GM19463 (cell line): Measurements from ENCODE around the gene AP3M1.
A peak's percentile ranks its signal among the peaks of the same experiment; 100 is the strongest.

Experiments used
- ATAC-seq: cut with Tn5 transposase; IDR thresholded peaks from one replicate; pipeline ENCODE4 v1.9.1; 2021; ENCODE audit warnings: mild to moderate bottlenecking, moderate library complexity; ENCODE audit not compliant: unreplicated experiment

Gene AP3M1

GRCh38 chr10:74117738-74118137 lies 32.9 kb downstream of the AP3M1 start:
- ATAC-seq, result peak; percentile 56

- no peak for ATAC-seq
Measured at GRCh38 chr10:74114041-74114448, 36.6 kb downstream of the AP3M1 start.

- ATAC-seq, result no peak
Measured at GRCh38 chr10:74113546-74113945, 37.1 kb downstream of the AP3M1 start.

GRCh38 chr10:74111799-74112198 lies 38.8 kb downstream of the AP3M1 start:
- no peak for ATAC-seq

- no peak for ATAC-seq
Measured at GRCh38 chr10:74110120-74110519, 40.5 kb downstream of the AP3M1 start.

- no peak for ATAC-seq
Measured at GRCh38 chr10:74109452-74109851, 41.2 kb downstream of the AP3M1 start.

- no peak for ATAC-seq
Measured at GRCh38 chr10:74107391-74107790, 43.2 kb downstream of the AP3M1 start.

GRCh38 chr10:74104996-74105395 lies 45.6 kb downstream of the AP3M1 start:
- no peak for ATAC-seq

- ATAC-seq, result no peak
Measured at GRCh38 chr10:74104480-74104879, 46.1 kb downstream of the AP3M1 start.

GRCh38 chr10:74103560-74104258 lies 46.9 kb downstream of the AP3M1 start:
- no peak for ATAC-seq

GRCh38 chr10:74099836-74100235 lies 50.8 kb downstream of the AP3M1 start:
- no peak for ATAC-seq

GRCh38 chr10:74099420-74099819 lies 51.2 kb downstream of the AP3M1 start:
- no peak for ATAC-seq

- ATAC-seq, result no peak
Measured at GRCh38 chr10:74097776-74098175, 52.9 kb downstream of the AP3M1 start.

GRCh38 chr10:74096777-74097176 lies 53.9 kb downstream of the AP3M1 start:
- ATAC-seq, result peak; percentile 94

GRCh38 chr10:74094231-74094630 lies 56.4 kb downstream of the AP3M1 start:
- no peak for ATAC-seq

GRCh38 chr10:74093530-74094164 lies 57.0 kb downstream of the AP3M1 start:
- ATAC-seq, result no peak

GRCh38 chr10:74092372-74092771 lies 58.3 kb downstream of the AP3M1 start:
- ATAC-seq, result no peak

- no peak for ATAC-seq
Measured at GRCh38 chr10:74088722-74089121, 61.9 kb downstream of the AP3M1 start.

GRCh38 chr10:74086317-74086716 lies 64.3 kb downstream of the AP3M1 start:
- no peak for ATAC-seq

- ATAC-seq, result peak; percentile 89
Measured at GRCh38 chr10:74084955-74085354, 65.7 kb downstream of the AP3M1 start.

GRCh38 chr10:74083304-74083703 lies 67.3 kb downstream of the AP3M1 start:
- ATAC-seq, result no peak

- no peak for ATAC-seq
Measured at GRCh38 chr10:74081941-74082718, 68.5 kb downstream of the AP3M1 start.
